Adipose tissue (tissue), 3 donors: Measurements from ENCODE around the gene NCAPG. TPM values are rescaled to one million over a fixed set of nuclear protein-coding genes. Genes with fewer than 3 reads are reported as not detected.
"Not testable (repeated sequence)": the region's sequence is repeated elsewhere in the genome, so short reads cannot be mapped to it uniquely, and the experiment has no call there.

Experiments used
- H3K27ac ChIP-seq: one replicate; pipeline ENCODE4 v1.5.1; 2013; ENCODE audit warnings: low read depth, low read length
- whole genome bisulfite sequencing, 3 donors: extraction: QIAGEN DNeasy Blood & Tissue Kit; methylation state at CpG; one replicate each; pipeline ENCODE4 v1.1.7; 2013; 5-methylcytosine and 5-hydroxymethylcytosine counted together
- polyA plus RNA-seq, 3 donors: library from polyadenylated mRNA; stranded (reverse); fragments of 200-250 nt; gene quantifications; one replicate each; pipeline ENCODE4 v1.2.3, GENCODE V29; 2013
- donor health status: healthy with polysubstance abuse.
- donor health status: Bipolar disorder and iron deficiency.
- donor health status: healthy.

NCAPG gene
- polyA plus RNA-seq, 3 donors, result 0.10 to 0.67 (median 0.10) TPM

DNA sequence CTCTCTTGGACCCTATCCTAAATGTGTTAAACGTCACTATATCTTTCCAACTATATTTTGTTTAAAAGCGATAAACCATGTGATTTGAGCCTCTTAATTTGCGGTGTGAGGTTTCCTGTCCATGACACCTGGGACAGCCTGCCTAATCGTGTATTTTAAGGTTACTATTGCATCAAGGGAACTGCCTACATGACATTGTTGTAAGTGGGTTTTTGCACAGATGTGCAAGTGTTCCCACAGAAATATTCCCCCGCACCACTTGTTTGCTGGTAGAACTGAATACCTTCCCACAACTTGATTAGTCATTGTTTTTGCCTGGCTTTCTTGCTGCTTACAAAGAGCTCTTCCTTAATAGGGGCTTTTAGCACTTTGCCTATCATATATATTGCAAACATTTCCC, 24.2 kb upstream of the NCAPG start:
- WGBS, 3 donors, result 22 to 43% (median 35%) methylated on average over 5 of the region's 5 CpGs
- no peak overlapping the region for H3K27ac ChIP-seq

DNA sequence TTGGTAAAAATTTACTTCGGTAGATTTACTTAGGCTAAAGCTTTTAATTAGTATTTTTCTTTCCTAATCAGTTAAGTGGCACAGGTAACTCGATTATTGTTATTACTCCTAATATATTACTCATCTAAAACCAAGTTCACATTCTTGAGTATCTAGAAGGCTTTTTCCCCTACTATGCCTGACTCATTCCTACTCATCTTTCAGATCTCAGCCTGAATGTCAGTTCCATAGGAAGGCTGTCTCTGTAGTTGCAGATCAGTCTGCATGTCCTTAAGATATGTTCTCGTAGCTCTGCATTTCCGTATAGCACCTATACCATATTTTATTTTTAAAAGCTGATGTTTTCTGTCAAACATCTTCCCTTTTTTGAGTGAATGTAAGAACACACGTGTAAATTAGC, 23.5 kb upstream of the NCAPG start:
- no peak overlapping the region for H3K27ac ChIP-seq
- WGBS, 3 donors, result 79 to 91% (median 82%) methylated on average over 5 of the region's 5 CpGs

DNA sequence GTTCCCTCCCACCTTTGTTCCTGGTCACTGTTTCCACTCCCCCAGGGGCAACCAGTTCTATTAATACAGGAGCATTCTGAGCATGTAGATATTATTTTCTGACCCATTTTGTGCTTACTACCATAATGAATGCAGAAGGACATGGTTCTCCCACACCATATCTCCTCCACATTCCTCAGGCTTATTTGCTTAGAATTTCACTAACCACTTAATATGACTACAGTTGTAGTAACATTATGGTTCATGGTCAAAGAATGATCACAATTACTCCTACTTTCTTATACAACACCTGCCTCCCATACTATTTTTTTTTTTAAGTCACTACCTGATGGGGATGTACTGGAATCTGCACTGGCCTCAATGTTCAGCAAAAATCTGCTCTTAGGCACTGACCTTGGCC, 21.8 kb upstream of the NCAPG start:
- no peak overlapping the region for H3K27ac ChIP-seq

DNA sequence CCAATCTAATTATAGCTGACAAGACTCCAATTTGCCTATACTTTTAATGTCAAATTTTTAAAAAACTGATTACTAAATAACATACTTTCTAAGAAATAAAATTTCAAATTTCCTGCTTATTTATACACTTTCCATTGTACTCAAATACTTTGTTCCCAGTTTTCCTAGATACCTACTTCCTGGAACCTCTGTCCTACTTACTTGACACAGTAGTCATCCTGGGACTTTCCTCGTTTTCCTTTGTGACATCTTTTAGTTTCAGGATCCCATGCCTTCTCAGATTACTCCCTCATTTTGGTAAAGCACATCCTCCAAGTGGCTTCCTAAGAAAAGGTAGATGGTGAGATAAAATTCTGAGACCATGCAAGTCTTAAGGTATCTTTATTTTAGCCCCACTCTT, 16.0 kb upstream of the NCAPG start:
- H3K27ac ChIP-seq, result no peak overlapping the region
- WGBS, 3 donors, result 68 to 78% (median 73%) methylated on average over 1 of the region's 1 CpG

DNA sequence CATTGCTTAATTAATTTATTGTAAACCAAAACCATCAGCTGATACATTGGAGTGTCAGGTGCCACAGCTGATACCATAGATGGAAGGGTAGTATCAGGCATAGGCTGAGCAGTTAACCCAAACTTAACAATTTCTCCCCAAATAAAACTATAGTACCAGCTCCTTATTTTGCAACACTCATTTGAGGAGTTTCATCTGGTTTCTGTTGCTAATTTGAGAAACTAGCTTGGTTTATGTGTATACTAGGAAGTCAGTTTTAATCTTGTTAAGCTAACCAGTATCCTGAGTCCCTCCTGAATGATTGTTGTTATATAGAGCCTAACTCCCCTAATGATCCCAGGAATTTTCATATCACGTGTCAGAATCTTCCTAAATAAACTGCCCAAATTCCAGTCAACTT, 13.0 kb upstream of the NCAPG start:
- 94 to 100% (median 98%) methylated on average over 1 of the region's 1 CpG for WGBS, 3 donors
- H3K27ac ChIP-seq, result no peak overlapping the region

DNA sequence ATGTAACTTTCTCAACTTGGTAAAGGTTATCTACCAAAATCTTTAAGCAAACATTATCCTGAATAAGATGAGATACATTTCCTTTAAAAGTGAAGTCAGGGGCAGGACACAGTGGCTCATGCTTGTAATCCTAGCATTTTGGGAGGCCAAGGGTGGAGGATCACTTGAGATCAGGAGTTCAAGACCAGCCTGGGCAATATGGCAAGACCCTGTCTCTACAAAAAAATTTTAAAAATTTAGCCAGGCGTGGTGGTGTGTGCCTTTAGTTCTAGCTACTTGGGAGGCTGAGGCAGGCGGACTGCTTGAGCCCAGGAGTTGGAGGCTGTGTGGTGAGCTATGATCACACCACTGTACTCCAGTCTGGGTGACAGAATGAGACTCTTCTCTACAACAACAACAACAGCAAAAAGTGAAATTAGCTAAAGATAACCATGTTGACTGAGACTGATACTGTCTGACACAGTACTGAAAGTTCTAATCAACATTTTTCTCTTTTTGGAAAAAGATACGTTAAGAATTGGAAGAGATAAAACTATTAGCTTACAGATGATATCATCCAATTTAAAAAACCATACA, 5.1 kb upstream of the NCAPG start:
- WGBS, 3 donors, result 78 to 92% (median 90%) methylated on average over 3 of the region's 3 CpGs
- H3K27ac ChIP-seq, result no peak overlapping the region

DNA sequence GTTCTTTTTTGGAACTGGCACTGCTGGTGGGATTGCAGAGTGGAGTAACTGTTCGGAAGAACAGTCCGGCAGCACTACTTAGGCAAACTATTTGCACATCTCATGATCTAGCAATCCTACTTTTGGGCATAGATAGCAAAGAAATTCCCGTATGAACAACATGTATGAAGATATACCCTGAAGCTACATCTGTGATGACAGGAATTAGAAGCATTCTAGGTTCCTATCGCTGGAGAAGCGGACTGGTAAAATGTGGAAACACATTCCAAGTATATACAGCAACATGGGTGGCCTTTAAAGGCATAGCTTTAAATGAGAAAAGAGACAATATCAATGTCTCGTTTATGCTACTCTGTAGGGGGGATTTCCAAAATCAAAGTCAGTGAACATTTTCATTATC, 3.3 kb upstream of the NCAPG start:
- 38 to 56% (median 56%) methylated on average over 6 of the region's 6 CpGs for WGBS, 3 donors
- no peak overlapping the region for H3K27ac ChIP-seq

DNA sequence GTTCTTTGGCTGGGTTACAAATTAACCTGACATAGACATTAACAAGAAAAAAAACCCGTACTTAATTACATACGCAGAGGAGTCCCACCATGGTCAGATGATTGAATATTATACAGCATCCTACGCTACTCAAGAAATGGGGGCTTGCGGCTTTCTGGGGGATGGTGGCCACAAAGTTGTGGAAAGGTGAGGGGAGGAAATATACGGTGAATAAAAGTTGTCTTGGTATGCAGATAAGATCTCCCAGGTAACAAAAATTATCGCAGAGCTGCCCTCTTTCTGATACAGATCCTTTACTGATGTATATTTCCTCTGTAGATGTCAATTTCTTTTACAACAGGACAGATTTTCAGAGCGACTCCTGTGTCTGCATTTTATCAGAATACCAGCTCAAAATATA, 1.1 kb upstream of the NCAPG start:
- 0 to 3% (median 3%) methylated on average over 7 of the region's 7 CpGs for WGBS, 3 donors
- no peak overlapping the region for H3K27ac ChIP-seq

DNA sequence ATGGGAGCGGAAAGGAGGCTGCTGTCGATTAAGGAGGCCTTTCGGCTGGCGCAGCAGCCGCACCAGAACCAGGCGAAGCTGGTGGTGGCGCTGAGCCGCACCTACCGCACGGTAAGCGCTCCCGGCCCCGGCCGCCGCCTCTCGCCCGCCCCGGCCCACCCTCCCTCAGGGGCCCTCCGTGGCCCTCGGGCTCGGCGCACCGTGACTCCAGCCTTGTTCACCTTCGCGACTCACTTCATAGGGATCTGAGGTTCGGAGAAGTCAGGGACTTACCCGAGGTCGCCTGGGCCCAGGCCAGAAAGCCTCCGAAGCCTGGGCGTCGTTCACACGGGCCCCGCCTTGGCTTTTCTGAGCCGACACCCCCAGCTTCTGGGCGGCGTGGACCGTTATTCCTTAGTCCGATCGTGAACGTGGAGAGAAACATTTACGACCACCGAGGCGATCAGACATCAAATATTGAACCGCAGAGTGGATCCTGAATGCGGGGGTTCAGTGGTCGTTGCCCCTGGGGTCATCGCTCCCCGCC, 362 bp downstream of the NCAPG start:
- H3K27ac ChIP-seq, result no peak overlapping the region
- WGBS, 3 donors, result 1% methylated on average over 39 to 48 of the region's 48 CpGs

DNA sequence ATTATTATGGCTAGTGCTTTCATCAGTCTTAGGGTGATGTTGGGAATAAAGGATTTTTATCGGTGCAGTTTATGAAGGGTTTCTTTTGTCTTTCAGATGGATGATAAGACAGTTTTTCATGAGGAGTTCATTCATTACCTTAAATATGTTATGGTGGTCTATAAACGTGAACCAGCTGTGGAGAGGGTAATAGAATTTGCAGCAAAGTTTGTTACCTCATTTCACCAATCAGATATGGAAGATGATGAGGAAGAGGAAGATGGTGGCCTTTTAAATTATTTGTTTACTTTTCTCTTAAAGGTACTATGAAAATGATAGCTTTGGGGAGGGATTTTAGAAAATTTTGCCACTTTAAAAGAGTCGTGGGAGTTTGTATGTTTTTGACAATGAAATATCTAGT, 1.3 kb downstream of the NCAPG start:
- no peak overlapping the region for H3K27ac ChIP-seq
- 16 to 25% (median 22%) methylated on average over 3 of the region's 3 CpGs for WGBS, 3 donors

DNA sequence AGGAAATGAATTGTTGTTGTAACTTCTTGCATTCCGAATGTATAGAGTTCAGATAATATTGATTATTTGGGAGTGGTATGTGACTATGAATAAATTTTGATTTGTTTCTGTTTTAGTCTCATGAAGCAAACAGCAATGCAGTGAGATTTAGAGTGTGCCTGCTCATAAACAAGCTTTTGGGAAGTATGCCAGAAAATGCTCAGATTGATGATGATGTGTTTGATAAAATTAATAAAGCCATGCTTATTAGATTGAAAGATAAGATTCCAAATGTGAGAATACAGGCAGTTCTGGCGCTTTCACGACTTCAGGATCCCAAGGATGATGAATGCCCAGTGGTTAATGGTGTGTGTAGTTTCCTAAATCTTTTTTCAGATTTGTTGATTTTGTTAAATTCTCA, 2.0 kb downstream of the NCAPG start:
- 55 to 80% (median 77%) methylated on average over 3 of the region's 3 CpGs for WGBS, 3 donors
- no peak overlapping the region for H3K27ac ChIP-seq

DNA sequence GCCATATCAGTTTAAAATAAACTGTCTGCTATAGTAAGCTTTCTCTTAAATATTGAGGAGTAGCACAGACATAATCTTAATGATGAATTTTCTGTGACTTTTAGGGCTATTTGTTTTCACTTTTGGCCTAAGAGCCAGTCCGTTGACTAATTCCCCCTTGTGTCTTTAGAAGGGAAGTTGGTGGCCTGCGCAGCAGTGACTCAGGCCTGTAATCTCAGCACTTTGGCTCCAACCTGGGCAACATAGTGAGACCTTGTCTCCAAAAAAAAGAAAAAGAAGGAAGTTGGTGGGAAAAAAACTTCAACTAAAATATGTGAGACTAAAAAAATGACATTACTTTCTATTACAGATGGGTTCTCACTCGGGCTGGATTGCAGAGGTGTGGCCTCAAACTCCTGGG, 3.4 kb downstream of the NCAPG start:
- H3K27ac ChIP-seq, result no peak overlapping the region
- 56 to 85% (median 59%) methylated on average over 3 of the region's 3 CpGs for WGBS, 3 donors

DNA sequence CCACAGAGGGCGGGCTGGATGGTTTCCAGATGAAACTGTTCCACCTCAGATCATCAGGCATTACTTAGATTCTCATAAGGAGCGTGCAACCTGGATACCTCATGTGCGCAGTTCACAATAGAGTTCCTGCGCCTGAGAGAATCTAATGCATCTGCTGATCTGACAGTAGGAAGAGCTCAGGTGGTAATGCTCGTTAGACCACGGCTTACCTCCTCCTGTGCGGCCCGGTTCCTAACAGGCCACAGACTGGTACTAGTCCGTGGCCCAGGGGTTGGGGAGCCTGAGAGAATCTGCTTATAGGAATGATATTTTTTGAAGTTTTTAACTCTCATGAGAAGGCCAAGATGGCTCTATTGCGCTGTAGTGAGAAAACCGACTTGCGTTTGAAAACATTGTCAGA, 5.4 kb downstream of the NCAPG start:
- no peak overlapping the region for H3K27ac ChIP-seq
- WGBS, 3 donors, result 97% methylated on average over 12 of the region's 12 CpGs

DNA sequence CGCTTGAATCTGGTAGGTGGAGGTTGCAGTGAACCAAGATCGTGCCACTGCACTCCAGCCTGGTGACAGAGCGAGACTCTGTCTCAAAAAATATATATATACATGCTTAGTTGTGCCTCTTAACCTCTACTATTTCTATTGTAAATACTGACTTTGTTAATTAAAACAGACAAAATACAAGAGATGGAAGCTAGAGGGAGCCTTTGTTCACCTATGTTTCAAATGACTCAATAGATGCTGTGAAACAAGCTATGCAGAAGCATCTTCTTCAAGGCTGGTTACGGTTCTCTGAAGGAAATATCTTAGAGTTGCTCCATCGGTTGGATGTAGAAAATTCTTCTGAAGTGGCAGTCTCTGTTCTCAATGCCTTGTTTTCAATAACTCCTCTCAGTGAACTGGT, 6.2 kb downstream of the NCAPG start:
- H3K27ac ChIP-seq, result no peak overlapping the region
- WGBS, 3 donors, result 49 to 61% (median 52%) methylated on average over 5 of the region's 5 CpGs

DNA sequence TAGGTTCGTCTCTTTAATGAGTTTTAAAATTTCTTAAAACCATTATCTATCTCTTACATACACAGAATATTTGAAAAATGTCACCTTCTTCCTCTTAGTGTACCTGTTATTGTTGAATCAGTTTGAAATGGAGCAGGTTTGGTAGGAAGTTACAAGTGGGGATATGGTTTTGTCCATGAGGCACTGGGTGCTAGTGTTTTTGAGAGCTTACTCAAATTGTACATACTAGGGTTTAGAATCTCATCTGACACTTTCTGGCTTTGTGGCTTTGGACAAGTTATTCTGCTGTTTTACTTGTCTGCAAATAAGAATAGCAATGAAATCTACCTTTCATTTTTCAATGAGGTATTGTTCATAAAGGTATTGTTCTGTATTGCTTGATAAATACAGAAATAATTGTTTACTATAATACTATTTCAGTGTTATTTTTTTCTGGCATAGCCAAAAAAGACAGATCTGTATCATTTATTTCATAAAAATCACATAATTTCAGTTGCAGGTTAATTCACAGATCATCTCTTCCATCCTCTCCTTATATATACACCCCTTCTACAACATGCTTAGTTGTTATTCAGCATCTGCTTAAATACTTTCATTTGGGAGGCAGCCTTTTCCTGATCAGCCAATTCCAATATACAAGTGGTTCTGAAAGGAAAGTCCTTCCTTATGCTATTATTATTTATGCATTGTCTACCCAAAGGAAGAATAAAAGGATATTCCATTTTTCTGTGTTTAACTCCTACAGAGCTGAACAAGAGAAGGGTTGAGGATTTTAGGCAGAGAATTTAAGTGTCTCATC, 13.3 kb downstream of the NCAPG start:
- 84 to 91% (median 87%) methylated on average over 1 of the region's 1 CpG for WGBS, 3 donors
- no peak overlapping the region for H3K27ac ChIP-seq

DNA sequence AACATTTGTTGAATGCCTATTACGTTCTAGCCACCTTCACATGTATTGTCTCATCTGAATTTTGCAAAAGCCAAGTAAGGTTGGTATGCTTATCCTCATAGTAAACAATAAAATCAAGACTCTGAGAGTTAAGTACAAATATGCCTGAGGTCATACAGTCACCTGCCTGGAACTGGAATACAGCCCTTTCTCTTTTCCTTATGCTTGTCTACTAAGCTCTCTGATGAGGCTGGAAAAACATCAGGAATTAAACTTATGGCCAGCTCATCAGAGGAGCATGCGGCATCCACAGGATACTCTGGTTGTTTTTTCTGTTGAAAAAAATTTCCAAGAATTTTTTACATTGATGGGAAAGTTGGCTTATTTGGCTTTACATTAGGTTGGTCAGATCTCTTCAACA, 35.5 kb downstream of the NCAPG start:
- WGBS, 3 donors, result 88 to 94% (median 90%) methylated on average over 2 of the region's 2 CpGs
- no peak overlapping the region for H3K27ac ChIP-seq

DNA sequence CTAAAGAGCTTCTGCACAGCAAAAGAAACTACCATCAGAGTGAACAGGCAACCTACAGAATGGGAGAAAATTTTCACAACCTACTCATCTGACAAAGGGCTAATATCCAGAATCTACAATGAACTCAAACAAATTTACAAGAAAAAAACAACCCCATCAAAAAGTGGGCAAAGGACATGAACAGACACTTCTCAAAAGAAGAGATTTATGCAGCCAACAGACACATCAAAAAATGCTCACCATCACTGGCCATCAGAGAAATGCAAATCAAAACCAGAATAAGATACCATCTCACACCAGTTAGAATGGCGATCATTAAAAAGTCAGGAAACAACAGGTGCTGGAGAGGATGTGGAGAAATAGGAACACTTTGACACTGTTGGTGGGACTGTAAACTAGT, 39.5 kb downstream of the NCAPG start:
- 92 to 100% (median 96%) methylated on average over 1 of the region's 1 CpG for WGBS, 3 donors

DNA sequence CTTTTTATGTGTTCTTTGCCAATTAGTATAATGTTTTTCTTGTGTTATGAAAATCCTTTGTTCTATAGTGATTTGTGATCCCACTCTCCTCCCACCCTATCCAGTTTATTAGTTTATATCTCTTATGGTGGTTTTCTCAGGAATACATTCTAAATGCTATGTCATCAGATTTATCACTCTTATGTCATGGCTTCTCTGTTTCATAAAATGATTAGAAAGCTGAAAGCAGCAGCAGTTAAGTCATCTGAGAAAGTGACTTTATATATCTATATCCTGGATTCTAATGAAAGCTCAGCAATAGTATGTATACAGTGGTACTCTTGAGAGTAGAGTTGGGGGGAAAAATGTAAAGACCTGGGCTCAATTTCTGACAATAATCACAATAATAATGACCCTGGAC, 41.2 kb downstream of the NCAPG start:
- H3K27ac ChIP-seq, result no peak overlapping the region

More for the DNA sequence above, 39.5 kb downstream of the NCAPG start:
- H3K27ac ChIP-seq, result not testable (repeated sequence)

DNA sequence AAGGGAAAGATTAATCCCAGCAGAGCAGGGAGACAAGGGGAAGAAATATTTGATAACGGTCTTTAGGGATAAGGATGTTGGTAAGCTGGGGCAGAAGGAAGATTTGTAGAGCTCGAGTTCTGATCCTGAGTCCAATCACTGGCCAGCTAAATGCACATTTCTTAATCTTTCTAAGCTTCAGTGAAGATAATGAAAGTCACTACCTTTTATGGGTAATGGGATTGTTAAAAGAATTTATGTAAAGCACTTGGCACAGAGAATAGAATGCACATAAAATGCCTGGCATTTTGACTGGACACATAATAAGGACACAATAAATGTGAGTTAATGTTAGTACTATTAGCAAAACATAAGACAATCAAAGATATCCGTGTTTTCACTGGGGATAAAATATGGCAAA, 43.3 kb downstream of the NCAPG start:
- H3K27ac ChIP-seq, result no peak overlapping the region
- 72 to 92% (median 91%) methylated on average over 3 of the region's 3 CpGs for WGBS, 3 donors

DNA sequence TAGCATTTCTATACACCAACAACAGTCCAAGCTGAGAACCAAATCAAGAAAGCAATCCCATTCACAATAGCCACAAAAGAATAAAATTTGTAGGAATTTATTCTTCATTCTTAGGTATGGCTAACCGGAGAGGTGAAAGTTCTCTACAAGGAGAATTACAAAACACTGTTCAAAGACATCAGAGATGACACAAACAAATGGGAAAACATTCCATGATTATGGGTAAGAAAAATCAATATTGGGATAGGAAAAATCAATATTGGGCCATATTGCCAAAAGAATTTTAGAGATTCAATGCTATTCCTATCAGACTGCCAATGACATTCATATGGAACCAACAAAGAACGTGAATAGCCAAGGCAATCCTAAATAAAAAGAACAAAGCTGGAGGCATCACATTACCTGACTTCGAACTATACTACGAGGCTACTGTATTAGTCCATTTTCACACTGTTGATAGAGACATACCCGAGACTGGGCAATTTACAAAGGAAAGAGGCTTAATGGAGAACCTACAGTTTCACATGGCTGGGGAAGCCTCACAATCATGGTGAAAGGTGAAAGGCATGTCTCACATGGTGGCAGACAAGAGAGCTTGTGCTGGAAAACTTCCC, 49.1 kb downstream of the NCAPG start:
- 86 to 97% (median 97%) methylated on average over 5 of the region's 5 CpGs for WGBS, 3 donors
- H3K27ac ChIP-seq, result no peak overlapping the region
